GM12878 (cell line): ENCODE results near the gene SPTAN1. TPM values are rescaled to one million over a fixed set of nuclear protein-coding genes. Genes with fewer than 3 reads are reported as not detected.

Experiments
- ATF2 ChIP-seq: IDR thresholded peaks from 2 replicates; pipeline ENCODE4 v1.6.1; 2012; ENCODE audit warnings: low read length, inconsistent platforms
- BRCA1 ChIP-seq: IDR thresholded peaks from 2 replicates; pipeline ENCODE4 v1.6.1; 2011; ENCODE audit warnings: low read depth, low read length, improper control_type of control experiment
- CREB1 ChIP-seq: IDR thresholded peaks from 2 replicates; pipeline ENCODE4 v1.6.1; 2012; ENCODE audit warnings: low read depth, mild to moderate bottlenecking, inconsistent platforms
- CUX1 ChIP-seq: IDR thresholded peaks from 2 replicates; pipeline ENCODE4 v1.6.1; 2012; ENCODE audit warnings: improper control_type of control experiment, low read depth, low read length; ENCODE audit not compliant: insufficient replicate concordance
- HDGF ChIP-seq: fragments of 450-650 bp; IDR thresholded peaks from 2 replicates; pipeline ENCODE4 v1.6.1; 2016; ENCODE audit warnings: antibody characterized with exemption
- HSF1 ChIP-seq: fragments of 150-350 bp; IDR thresholded peaks from 2 replicates; pipeline ENCODE4 v1.6.1; 2014; ENCODE audit warnings: mild to moderate bottlenecking, low read depth, low read length
- KAT2A ChIP-seq: conservative IDR thresholded peaks from 2 replicates; pipeline ENCODE4 v1.6.1; 2011; ENCODE audit warnings: low read depth, low read length; ENCODE audit not compliant: control insufficient read depth
- KLF5 ChIP-seq: fragments of 450-650 bp; IDR thresholded peaks from 2 replicates; pipeline ENCODE4 v1.6.1; 2014; ENCODE audit warnings: mild to moderate bottlenecking; ENCODE audit not compliant: partially characterized antibody
- MTA2 ChIP-seq: fragments of 450-650 bp; IDR thresholded peaks from 2 replicates; pipeline ENCODE4 v1.6.1; 2016; ENCODE audit warnings: low read depth, mild to moderate bottlenecking, moderate library complexity
- PAX5 ChIP-seq: IDR thresholded peaks from 2 replicates; pipeline ENCODE4 v1.6.1; 2011; ENCODE audit warnings: low read depth, low read length, borderline replicate concordance
- PKNOX1 ChIP-seq: fragments of 450-650 bp; IDR thresholded peaks from 2 replicates; pipeline ENCODE4 v1.6.1; 2016; ENCODE audit warnings: mild to moderate bottlenecking
- POLR2AphosphoS2 ChIP-seq: IDR thresholded peaks from 2 replicates; pipeline ENCODE4 v1.6.1; 2011; ENCODE audit warnings: low read depth, mild to moderate bottlenecking, low read length, improper control_type of control experiment, moderate library complexity
- RELA ChIP-seq: fragments of 450-650 bp; IDR thresholded peaks from 2 replicates; pipeline ENCODE4 v1.8.0; 2014; ENCODE audit warnings: borderline replicate concordance; ENCODE audit not compliant: partially characterized antibody
- RUNX3 ChIP-seq: IDR thresholded peaks from 2 replicates; pipeline ENCODE4 v1.6.1; 2012; ENCODE audit warnings: low read length, inconsistent platforms
- STAT3 ChIP-seq: IDR thresholded peaks from 2 replicates; pipeline ENCODE4 v1.6.1; 2011; ENCODE audit warnings: low read depth, low read length, improper control_type of control experiment
- TCF12 ChIP-seq: IDR thresholded peaks from 2 replicates; pipeline ENCODE4 v1.6.1; 2011; ENCODE audit warnings: low read depth, mild to moderate bottlenecking, low read length
- ZBTB33 ChIP-seq: fragments of 450-650 bp; IDR thresholded peaks from 2 replicates; pipeline ENCODE4 v1.6.1; 2017; ENCODE audit warnings: mild to moderate bottlenecking
- ZSCAN29 ChIP-seq: fragments of 450-650 bp; IDR thresholded peaks from 2 replicates; pipeline ENCODE4 v1.6.1; 2017; ENCODE audit warnings: mild to moderate bottlenecking, moderate library complexity
- polyA plus RNA-seq, 11 experiments: library from polyadenylated mRNA; depleted of rRNA in 4 of 11; unstranded in 6 of 11; stranded (reverse) in 5 of 11; fragments of >200 nt; fragmentation: Nextera tagmentation in 4 of 11; fragmentation: Illumina TruSeq in 1 of 11; extraction: Ambion mirVana in 4 of 11; extraction: Trizol in 1 of 11; gene quantifications; 1 replicate in 1 of 11; 2 replicates in 10 of 11; pipeline versions ENCODE4 v1.2.1 to v1.2.3, GENCODE V29; 2011 to 2016; ENCODE audit warnings: inconsistent platforms in 2 of 11, missing spikeins in 2 of 11, low read depth in 1 of 11
- total RNA-seq, 4 experiments: library from RNA; depleted of rRNA in 3 of 4; stranded (reverse); fragments of >200 nt in 3 of 4; fragmentation: Illumina TruSeq in 1 of 4; extraction: Trizol in 1 of 4; gene quantifications; 2 replicates each; pipeline versions ENCODE4 v1.2.1 to v1.2.3, GENCODE V29; 2013 to 2021

The SPTAN1 gene
- total and polyA plus RNA-seq, 10 of the 15 experiments (the other 5 are each of a cell fraction or from before 2014, with no cell fraction given) = 18.7 to 156 (median 73.6) TPM

- TF ChIP-seq ZBTB33 = no peak
- TF ChIP-seq PAX5 = peak; percentile 15; the same call in 1 of the 2 replicates
- no peak for TF ChIP-seq RELA
- TF ChIP-seq PKNOX1 = no peak
- peak; percentile 36; the same call in 1 of the 2 replicates for TF ChIP-seq CREB1
- TF ChIP-seq MTA2 = 0 out of 2 replicates have a peak, but pooled peaks have one; percentile 10
- TF ChIP-seq POLR2AphosphoS2 = peak; percentile 94
- TF ChIP-seq KAT2A = no peak
- peak; percentile 4; the same call in 1 of the 2 replicates for TF ChIP-seq TCF12
- TF ChIP-seq STAT3 = no peak
- no peak for TF ChIP-seq CUX1
- no peak; the same call in 1 of the 2 replicates for TF ChIP-seq HDGF
- TF ChIP-seq ATF2 = no peak
- TF ChIP-seq BRCA1 = no peak
- peak; percentile 65 for TF ChIP-seq KLF5
- TF ChIP-seq ZSCAN29 = no peak
- peak; percentile 3; the same call in 1 of the 2 replicates for TF ChIP-seq RUNX3
- no peak for TF ChIP-seq HSF1
These were observed 47.6 kb upstream of the SPTAN1 start, which contains the start of gene GLE1 (continued) for GRCh38 chr9:128504485-128505413.
